Neural progenitor cell (in vitro differentiated cells): ENCODE measurements around the gene FARP1. TPM values are rescaled to one million over a fixed set of nuclear protein-coding genes. Genes with fewer than 3 reads are reported as not detected.

ENCODE experiments used
- DNase-seq: peaks from one replicate; pipeline ENCODE4 v3.0.0-alpha.2; 2016; ENCODE audit warnings: low spot score
- H2AFZ ChIP-seq: fragments of 200-600 bp; sonication (generic); replicated peaks from 2 replicates; pipeline ENCODE4 v1.6.1; 2016; ENCODE audit warnings: antibody characterized with exemption
- H3F3A ChIP-seq: fragments of 200-600 bp; sonication (generic); 2 replicates; pipeline ENCODE4 v1.6.1; 2016; ENCODE audit warnings: antibody characterized with exemption, low read depth
- H3K27ac ChIP-seq: fragments of 200-600 bp; sonication (generic); 2 replicates; pipeline ENCODE4 v1.5.1; 2016; ENCODE audit warnings: mild to moderate bottlenecking
- H3K27me3 ChIP-seq: fragments of 200-600 bp; sonication (generic); 2 replicates; pipeline ENCODE4 v1.6.1; 2016; ENCODE audit warnings: mild to moderate bottlenecking, moderate library complexity
- H3K36me3 ChIP-seq: fragments of 200-600 bp; sonication (generic); 2 replicates; pipeline ENCODE4 v1.5.1; 2016
- H3K4me1 ChIP-seq: fragments of 200-600 bp; sonication (generic); 2 replicates; pipeline ENCODE4 v1.6.1; 2016; ENCODE audit warnings: mixed run types
- H3K4me2 ChIP-seq: fragments of 200-600 bp; sonication (generic); 2 replicates; pipeline ENCODE4 v1.6.1; 2016
- H3K4me3 ChIP-seq: fragments of 200-600 bp; sonication (generic); 2 replicates; pipeline ENCODE4 v1.5.1; 2016
- H3K79me2 ChIP-seq: fragments of 200-600 bp; sonication (generic); 2 replicates; pipeline ENCODE4 v1.6.1; 2016; ENCODE audit warnings: low read depth
- H3K9ac ChIP-seq: fragments of 200-600 bp; sonication (generic); 2 replicates; pipeline ENCODE4 v1.6.1; 2016
- H3K9me3 ChIP-seq: fragments of 200-600 bp; sonication (generic); 2 replicates; pipeline ENCODE4 v1.5.1; 2016; ENCODE audit warnings: low read depth
- H4K20me1 ChIP-seq: fragments of 200-600 bp; sonication (generic); 2 replicates; pipeline ENCODE4 v1.6.1; 2016; ENCODE audit warnings: low read depth
- H3K27ac Mint-ChIP-seq: 3 replicates; pipeline ENCODE4 v1.8.0; 2021; ENCODE audit warnings: mixed read lengths
- H3K27me3 Mint-ChIP-seq: 2 replicates; pipeline ENCODE4 v1.8.0; 2022; ENCODE audit warnings: low read depth, mild to moderate bottlenecking, inconsistent platforms, moderate library complexity, mixed read lengths; ENCODE audit not compliant: insufficient read depth
- H3K36me3 Mint-ChIP-seq: 3 replicates; pipeline ENCODE4 v1.8.0; 2021; ENCODE audit warnings: mixed read lengths
- H3K4me1 Mint-ChIP-seq: 3 replicates; pipeline ENCODE4 v1.8.0; 2021; ENCODE audit warnings: mixed read lengths
- H3K4me3 Mint-ChIP-seq: 3 replicates; pipeline ENCODE4 v1.8.0; 2021; ENCODE audit warnings: mild to moderate bottlenecking, moderate library complexity, mixed read lengths
- H3K9me3 Mint-ChIP-seq: 3 replicates; pipeline ENCODE4 v1.8.0; 2020; ENCODE audit warnings: mixed read lengths
- EZH2 ChIP-seq: fragments of 200-600 bp; sonication (generic); IDR thresholded peaks from 2 replicates; pipeline ENCODE4 v1.6.1; 2017; ENCODE audit warnings: antibody characterized with exemption, mild to moderate bottlenecking, moderate library complexity
- EZH2phosphoT487 ChIP-seq: fragments of 200-600 bp; sonication (generic); IDR thresholded peaks from 2 replicates; pipeline ENCODE4 v1.6.1; 2017; ENCODE audit warnings: antibody characterized with exemption
- total RNA-seq: library from RNA; depleted of rRNA; stranded (reverse); fragments of >200 nt; gene quantifications from 2 replicates; pipeline ENCODE4 v1.2.3, GENCODE V29; 2015; ENCODE audit warnings: low replicate concordance
- TF ChIP-seq, protein P1 (sequence below): fragments of 200-600 bp; sonication (generic); IDR thresholded peaks from 2 replicates; pipeline ENCODE4 v1.5.1; 2017; ENCODE audit warnings: antibody characterized with exemption, mild to moderate bottlenecking

The FARP1 gene
- total RNA-seq, 1 donor from 2014 or later: 78.0 TPM

DNA sequence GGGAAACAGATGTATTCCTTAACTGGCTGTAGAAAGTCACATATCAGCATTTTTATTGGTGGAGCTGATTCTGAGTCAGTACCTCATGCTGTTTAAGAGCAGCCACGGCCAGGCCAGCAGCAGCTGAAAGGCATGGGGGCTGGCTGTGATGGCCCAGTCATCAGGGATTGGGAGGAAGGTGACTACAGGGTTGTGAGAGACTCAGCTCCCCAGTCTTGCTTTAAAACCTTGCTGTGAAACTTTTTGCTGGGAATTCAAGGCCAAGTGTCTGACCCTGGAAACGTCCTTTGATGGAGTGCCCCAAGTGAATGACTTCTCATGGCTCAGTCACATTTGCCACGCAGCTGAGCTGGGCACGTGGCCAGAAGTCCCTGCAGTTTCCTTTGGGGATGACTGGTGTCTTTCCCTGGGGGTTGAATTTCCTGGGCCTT, 73.3 kb downstream of the FARP1 start:
- H3K9ac ChIP-seq: no peak overlapping the region
- Mint-ChIP-seq H3K27ac (no peak overlapping the region), H3K36me3 (peaks cover 17% of the 10 kb centered on the region), H3K4me1 (peaks cover 32% of the 10 kb centered on the region), H3K9me3 (peaks cover 6% of the 10 kb centered on the region), H3K27me3 (no peaks in the 10 kb centered on the region), H3K4me3 (no peak overlapping the region)
- no peaks in the 10 kb centered on the region for H3K27me3 ChIP-seq
- no peaks in the 10 kb centered on the region for H3F3A ChIP-seq
- H3K79me2 ChIP-seq: peaks cover 29% of the 10 kb centered on the region
- H3K4me2 ChIP-seq: no peak overlapping the region
- H2AFZ ChIP-seq: no peak overlapping the region
- H3K4me3 ChIP-seq: no peak overlapping the region
- no peak for DNase-seq
- no peaks in the 10 kb centered on the region for H3K4me1 ChIP-seq
- H3K27ac ChIP-seq: no peak overlapping the region
- peaks cover 13% of the 10 kb centered on the region for H4K20me1 ChIP-seq
- H3K36me3 ChIP-seq: no peaks in the 10 kb centered on the region
- TF ChIP-seq EZH2phosphoT487 (no peak), EZH2 (no peak)
- TF ChIP-seq, protein P1, sequence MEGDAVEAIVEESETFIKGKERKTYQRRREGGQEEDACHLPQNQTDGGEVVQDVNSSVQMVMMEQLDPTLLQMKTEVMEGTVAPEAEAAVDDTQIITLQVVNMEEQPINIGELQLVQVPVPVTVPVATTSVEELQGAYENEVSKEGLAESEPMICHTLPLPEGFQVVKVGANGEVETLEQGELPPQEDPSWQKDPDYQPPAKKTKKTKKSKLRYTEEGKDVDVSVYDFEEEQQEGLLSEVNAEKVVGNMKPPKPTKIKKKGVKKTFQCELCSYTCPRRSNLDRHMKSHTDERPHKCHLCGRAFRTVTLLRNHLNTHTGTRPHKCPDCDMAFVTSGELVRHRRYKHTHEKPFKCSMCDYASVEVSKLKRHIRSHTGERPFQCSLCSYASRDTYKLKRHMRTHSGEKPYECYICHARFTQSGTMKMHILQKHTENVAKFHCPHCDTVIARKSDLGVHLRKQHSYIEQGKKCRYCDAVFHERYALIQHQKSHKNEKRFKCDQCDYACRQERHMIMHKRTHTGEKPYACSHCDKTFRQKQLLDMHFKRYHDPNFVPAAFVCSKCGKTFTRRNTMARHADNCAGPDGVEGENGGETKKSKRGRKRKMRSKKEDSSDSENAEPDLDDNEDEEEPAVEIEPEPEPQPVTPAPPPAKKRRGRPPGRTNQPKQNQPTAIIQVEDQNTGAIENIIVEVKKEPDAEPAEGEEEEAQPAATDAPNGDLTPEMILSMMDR: no peak
- no peaks in the 10 kb centered on the region for H3K9me3 ChIP-seq

DNA sequence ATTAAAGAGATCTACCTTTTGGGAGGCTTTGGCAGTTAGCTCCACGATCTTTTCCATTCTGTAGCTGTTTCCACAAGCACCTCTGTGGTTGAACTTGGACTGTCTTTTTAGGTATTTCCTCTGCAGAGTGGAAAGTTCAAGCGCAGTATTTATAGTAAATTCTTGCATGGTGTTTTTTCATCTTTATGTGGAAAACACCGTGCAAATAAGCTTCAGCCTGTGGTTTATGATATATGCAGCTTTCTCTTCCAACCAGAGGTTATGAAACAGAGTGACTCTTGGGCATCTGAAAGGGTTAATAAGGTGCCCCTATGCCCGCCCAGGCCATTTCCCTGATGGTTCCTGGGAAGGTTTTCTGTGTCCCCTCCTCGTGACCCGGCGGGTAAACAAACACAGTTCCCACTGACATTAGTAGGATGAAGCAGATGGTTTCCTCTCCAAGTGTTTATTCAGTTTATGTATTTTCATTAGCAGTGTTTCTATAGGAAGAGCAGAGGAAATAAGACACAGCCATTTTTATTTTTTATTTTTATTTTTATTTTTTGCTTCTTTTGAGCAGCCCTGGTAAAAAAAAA, 73.9 kb downstream of the FARP1 start:
- H3K27me3 ChIP-seq: no peaks in the 10 kb centered on the region
- H3K9me3 Mint-ChIP-seq: no peaks in the 10 kb centered on the region
- no peak overlapping the region for H3K27ac ChIP-seq
- peaks cover 13% of the 10 kb centered on the region for H4K20me1 ChIP-seq
- no peaks in the 10 kb centered on the region for H3K4me1 ChIP-seq
- no peak overlapping the region for H3K4me3 ChIP-seq
- no peaks in the 10 kb centered on the region for H3F3A ChIP-seq
- DNase-seq: no peak
- H2AFZ ChIP-seq: no peak overlapping the region
- no peaks in the 10 kb centered on the region for H3K9me3 ChIP-seq
- H3K27me3 Mint-ChIP-seq: no peaks in the 10 kb centered on the region
- no peak for TF ChIP-seq EZH2phosphoT487
- TF ChIP-seq, protein P1: no peak
- no peak for TF ChIP-seq EZH2
- peak overlapping the region; percentile 66 for H3K27ac Mint-ChIP-seq
- H3K36me3 ChIP-seq: no peaks in the 10 kb centered on the region
- H3K4me2 ChIP-seq: no peak overlapping the region
- no peak overlapping the region for H3K4me3 Mint-ChIP-seq
- peaks cover 27% of the 10 kb centered on the region for H3K79me2 ChIP-seq
- peaks cover 12% of the 10 kb centered on the region for H3K36me3 Mint-ChIP-seq
- H3K9ac ChIP-seq: no peak overlapping the region
- peaks cover 33% of the 10 kb centered on the region for H3K4me1 Mint-ChIP-seq

DNA sequence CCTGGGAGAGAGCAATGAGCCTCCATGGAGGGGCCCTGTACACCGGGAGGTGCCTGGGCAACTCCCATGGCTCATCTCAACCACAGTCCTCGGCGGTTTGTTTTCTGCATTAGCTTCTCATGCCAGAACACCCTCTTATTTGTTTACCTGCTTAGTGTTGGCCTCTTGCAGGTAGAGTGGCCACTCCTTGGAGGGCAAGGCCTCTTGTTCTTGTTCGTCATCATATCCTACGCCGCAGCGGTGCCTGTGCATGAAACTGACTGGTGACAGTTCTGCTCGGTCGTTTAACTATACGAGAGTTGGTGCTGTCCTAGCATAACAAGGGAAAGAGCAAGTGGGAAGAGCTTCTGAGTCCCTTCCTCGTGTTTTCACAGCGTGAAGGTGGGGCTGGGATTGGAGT, 74.7 kb downstream of the FARP1 start:
- Histone ChIP-seq H3K79me2 (peaks cover 27% of the 10 kb centered on the region), H4K20me1 (peaks cover 13% of the 10 kb centered on the region), H3K4me1 (no peaks in the 10 kb centered on the region), H3K27me3 (no peaks in the 10 kb centered on the region), H2AFZ (no peak overlapping the region), H3K4me3 (no peak overlapping the region), H3K4me2 (no peak overlapping the region), H3K27ac (no peak overlapping the region), H3F3A (no peaks in the 10 kb centered on the region), H3K36me3 (no peaks in the 10 kb centered on the region), H3K9ac (no peak overlapping the region), H3K9me3 (no peaks in the 10 kb centered on the region)
- TF ChIP-seq, protein P1: no peak
- no peak for TF ChIP-seq EZH2phosphoT487
- TF ChIP-seq EZH2: no peak
- no peak for DNase-seq
- Mint-ChIP-seq H3K27me3 (no peaks in the 10 kb centered on the region), H3K4me1 (peaks cover 32% of the 10 kb centered on the region), H3K9me3 (no peaks in the 10 kb centered on the region), H3K36me3 (peaks cover 12% of the 10 kb centered on the region), H3K27ac (no peak overlapping the region), H3K4me3 (no peak overlapping the region)
